ENCODE data around the gene LRRC7.

The LRRC7 gene

DNA sequence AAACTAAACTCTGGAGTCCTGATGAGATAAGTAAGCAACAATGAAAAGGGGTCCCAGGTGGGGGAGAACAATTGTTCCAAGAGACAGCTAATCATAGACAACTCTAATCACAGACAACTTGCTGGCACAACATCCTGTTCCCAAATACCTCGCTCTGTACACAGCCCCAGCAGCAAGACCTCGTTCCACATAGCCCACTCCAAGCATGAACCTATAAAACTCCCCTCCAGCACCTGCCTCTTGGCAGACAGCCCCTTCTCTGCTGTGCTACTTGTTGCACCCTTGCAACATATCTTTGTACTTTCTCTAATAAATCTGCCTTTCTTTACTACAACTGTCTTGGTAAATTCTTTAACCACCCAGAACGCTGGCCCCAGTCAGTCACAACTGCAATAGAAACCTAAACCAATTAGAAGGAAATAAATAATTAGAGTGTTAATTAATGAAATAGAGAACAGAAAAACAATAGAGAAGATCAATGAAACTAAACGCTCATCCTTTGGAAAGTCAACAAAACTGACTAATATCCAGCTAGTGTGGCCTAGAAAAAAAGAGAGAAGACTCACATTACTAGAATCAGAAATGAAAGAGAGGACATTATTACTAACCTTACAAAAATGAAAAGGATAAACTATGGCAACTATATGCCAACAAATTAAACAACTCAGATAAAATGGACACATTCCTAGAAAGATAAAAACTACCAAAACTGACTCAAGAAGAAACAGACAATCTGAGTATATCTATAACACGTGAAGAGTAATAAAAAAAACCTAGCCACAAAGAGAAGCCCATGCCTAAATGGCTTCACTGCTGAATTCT is 601.5 kb downstream of the LRRC7 start:
- no peaks in the 10 kb centered on the region for H3K9me3 ChIP-seq (ENCODE audit: control insufficient read depth, low read length)
- H3K27me3 ChIP-seq (ENCODE audit: control insufficient read depth, insufficient read depth, low read length, poor library complexity, severe bottlenecking): no peaks in the 10 kb centered on the region
- H3K4me1 ChIP-seq (ENCODE audit: control insufficient read depth, insufficient read depth, low read length): no peaks in the 10 kb centered on the region
- WGBS, 2 experiments: 93 to 97% methylated on average over 4 to 5 of the region's 5 CpGs
- H3K27ac ChIP-seq (ENCODE audit: insufficient read depth, low read depth, low read length, poor library complexity, severe bottlenecking): no peak overlapping the region
- no peak overlapping the region for H3K4me3 ChIP-seq (ENCODE audit: insufficient read depth, low read depth, low read length)
- H3K36me3 ChIP-seq (ENCODE audit: control insufficient read depth, insufficient read depth, low read length): no peaks in the 10 kb centered on the region

DNA sequence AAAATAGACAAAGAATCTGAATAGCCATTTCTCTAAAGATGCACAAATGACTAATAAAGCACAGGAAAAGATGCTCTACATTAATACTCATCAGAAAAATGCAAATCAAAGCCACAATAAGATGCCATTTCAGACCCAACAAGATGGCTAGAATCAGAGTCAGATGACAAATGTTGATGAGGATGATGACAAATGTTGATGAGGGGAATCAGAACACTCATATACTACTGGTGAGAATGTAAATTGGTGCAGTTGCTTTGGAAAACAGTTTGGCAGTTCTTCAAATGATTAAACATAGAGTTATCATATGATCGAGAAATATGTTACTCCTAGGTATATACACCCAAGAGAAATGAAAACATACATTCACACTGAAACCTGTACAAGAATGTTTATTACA is 603.8 kb downstream of the LRRC7 start:
- H3K4me3 ChIP-seq (ENCODE audit: insufficient read depth, low read depth, low read length): no peak overlapping the region
- H3K27me3 ChIP-seq (ENCODE audit: control insufficient read depth, insufficient read depth, low read length, poor library complexity, severe bottlenecking): no peaks in the 10 kb centered on the region
- no peaks in the 10 kb centered on the region for H3K4me1 ChIP-seq (ENCODE audit: control insufficient read depth, insufficient read depth, low read length)
- 100% methylated on average over 1 of the region's 1 CpG; no CpG with 5 or more reads in 1 of the 2 experiments for WGBS, 2 experiments
- H3K27ac ChIP-seq (ENCODE audit: insufficient read depth, low read depth, low read length, poor library complexity, severe bottlenecking): no peak overlapping the region
- H3K36me3 ChIP-seq (ENCODE audit: control insufficient read depth, insufficient read depth, low read length): no peaks in the 10 kb centered on the region
- no peaks in the 10 kb centered on the region for H3K9me3 ChIP-seq (ENCODE audit: control insufficient read depth, low read length)
